GOT3 (cell line): ENCODE results near the gene FGF1.

Experiments
- DNase-seq: peaks from one replicate; lab custom pipeline; 2025; ENCODE audit warnings: mixed read lengths; lab: John Stamatoyannopoulos, UW

Gene FGF1

GRCh38 chr5:142611154-142611553 lies 74.7 kb downstream of the FGF1 start:
- DNase-seq = peak; percentile 7

DNA sequence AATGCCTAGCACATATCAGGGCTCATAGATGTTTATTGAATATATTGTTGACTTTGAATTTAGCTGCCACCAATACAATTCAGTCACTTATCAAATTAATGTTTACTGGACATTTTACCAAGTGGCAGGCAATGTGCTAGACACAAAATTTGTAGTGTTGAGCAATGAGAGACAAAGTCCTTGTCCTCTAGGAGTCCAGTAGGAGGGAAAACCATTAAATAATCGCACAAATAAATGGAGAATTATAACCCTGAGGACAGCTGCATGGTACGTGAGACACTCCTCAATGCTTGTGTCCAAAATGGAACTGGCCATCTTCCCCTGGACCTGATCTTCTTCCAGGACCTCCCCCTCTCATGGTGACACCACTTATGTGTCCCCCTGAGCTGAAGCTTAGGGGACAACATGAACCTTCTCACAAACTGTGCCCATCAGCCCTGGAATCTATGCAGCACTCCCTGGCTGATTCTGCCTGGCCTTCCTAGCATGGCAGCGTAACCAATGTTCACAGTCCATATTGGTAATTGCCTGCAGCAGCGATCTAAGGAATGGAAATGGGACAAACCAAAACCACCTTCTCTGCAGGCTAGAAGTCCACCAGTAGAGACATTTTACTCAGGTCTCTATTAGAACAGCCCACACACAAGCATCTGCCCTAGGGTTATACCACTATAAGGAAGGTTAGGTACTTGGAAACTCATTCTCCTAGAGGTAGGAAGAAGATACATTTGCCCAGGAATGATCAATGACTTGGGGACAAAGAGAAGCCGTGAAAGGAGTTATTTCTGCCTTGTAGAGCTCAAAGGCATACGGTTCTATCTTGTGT lies 75.5 kb downstream of the FGF1 start:
- no peak for DNase-seq

DNA sequence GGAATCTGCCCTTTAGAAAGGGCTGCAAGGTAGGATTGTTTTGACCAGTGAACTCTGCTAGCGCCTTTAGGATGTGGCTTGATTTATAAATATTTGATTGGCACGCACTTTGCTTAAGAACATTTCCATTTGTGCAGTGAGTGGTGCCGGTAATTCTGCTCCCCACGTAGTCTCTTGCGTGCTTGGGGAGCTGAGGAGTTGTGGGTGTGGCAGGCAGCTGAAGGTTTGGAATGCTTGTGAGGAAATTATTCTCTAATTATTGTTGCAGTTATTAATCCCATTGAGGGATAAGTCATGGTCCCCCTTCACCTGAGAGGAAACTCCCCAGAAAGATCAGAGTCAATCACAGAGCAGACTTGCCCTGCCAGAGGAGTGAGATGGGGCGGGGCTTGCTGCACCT lies 76.7 kb downstream of the FGF1 start:
- no peak for DNase-seq

GRCh38 chr5:142608081-142608480 lies 77.8 kb downstream of the FGF1 start:
- no peak for DNase-seq

- DNase-seq = no peak
Observed at GRCh38 chr5:142605611-142606010, 80.3 kb downstream of the FGF1 start.

DNA sequence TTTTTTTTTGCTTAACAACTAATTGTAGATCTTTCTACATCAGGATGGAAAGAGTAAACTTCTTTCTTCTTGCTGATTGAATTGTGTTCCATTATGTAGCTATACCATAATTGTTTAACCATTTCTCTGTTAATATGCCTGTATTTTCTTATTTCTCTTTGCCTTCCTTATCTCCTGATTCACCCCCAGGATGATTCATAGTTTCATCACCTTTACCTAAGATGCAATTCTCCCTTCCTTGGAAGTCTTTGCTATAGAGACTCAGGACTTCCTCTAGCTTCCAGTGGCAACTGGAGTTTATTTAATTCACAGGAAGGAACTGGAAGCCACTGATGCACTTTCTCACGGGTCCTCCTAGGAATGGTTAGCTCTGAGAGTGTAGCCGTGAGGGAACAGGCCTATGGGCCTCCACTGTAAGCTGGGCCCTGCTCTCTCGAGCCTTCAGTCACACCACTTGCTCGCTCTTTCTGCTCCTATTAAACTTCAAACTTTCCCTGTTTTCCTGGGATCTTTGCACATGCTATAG lies 83.1 kb downstream of the FGF1 start:
- no peak for DNase-seq

DNA sequence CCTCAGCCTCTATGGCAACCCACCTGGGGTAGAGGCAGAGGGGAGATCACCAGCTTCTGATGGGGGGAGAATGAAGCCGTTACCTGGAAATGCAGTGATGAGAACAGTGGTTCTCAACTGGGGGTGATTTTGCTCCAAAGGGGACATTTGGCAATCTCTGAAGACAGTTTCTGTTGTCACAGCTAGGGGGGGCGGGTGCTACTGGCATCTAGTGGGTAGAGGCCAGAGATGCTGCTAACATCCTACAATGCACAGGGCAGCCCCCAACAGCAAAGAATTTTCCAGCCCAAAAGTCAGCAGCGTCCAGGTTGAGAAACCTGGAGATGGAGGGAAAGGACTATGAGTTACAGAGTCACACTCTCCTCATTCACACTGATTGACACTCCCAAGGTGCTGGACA lies 84.5 kb downstream of the FGF1 start:
- no peak for DNase-seq

- DNase-seq = peak; percentile 7
Observed at GRCh38 chr5:142600611-142601358, 85.1 kb downstream of the FGF1 start.

GRCh38 chr5:142600092-142600491 lies 85.8 kb downstream of the FGF1 start:
- DNase-seq = no peak

- DNase-seq = no peak
Observed at GRCh38 chr5:142598338-142598700, 87.6 kb downstream of the FGF1 start.

DNA sequence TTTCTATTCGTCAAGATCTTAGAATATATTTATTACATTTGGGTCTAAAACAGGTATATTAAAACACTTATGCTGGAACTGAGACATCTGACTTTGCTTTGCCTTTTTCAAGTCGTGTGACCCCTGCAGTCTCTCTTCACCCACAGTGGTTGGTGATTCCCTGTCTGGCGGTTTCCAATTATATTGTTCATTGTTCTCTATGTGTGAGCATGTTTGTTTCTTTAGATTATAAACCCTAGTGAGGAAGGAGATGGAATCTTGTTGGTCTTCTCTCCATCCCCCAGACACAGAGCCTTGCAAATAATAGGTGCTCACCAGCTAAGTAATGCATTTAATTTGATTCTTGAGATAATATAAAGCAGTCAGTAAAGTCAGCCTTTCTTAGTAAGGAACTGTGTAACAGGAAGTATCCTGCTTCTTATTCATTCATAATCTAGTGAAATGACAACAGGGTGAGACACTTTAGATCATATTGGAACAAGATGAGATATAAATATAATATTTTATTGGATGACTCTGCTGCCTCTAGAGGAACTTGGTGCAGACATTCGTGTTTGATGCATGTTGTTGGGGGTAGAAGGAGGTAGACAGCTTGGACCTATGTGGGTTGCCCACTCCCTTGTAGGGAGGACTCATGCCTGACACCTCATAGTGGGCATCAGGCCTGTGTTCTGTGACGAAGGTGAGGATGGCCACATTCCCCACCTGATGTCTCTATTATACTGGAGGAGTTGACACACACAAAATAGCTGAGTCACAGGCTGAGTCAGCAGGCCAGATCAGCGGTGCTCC lies 88.1 kb downstream of the FGF1 start:
- peak; percentile 47 for DNase-seq

DNA sequence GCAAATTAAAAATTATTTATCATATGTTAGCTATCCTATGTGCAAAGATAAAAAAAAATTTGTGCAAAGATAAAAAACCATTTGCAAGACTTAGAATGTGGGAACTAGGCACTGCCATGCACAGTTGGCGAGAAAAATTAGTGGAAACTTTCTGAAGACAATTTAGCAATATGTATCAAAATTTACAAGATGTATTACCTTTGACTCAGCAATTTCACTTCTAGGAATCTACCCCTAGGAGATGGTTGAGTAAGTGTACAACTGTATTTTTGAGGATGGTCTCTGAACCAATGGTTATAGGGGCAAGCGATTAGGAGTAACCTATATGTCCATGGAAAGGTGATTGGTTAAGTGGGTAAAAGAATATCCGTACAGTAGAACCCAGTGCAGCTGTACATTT lies 88.9 kb downstream of the FGF1 start:
- no peak for DNase-seq

DNA sequence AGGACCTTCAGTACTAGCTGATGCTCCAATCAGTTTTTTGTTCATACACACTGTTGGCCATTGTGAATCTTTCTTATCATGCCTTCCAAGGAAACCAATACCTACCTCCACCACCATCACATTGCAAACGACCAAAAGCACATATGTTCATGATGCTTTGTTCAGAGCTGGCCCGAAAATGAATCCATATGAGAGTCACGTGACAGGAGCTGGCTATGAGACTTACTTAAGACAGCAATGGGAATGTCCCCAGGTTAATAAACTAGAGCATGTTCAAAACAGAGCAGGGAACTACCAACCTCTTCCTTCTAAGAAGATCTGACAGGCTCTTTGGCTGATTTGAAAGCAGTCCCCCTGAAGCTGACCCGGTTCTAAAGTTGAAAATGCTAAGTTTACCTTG lies 93.5 kb downstream of the FGF1 start:
- DNase-seq = no peak

GRCh38 chr5:142590451-142591231 lies 95.2 kb downstream of the FGF1 start:
- DNase-seq = no peak

GRCh38 chr5:142589720-142590119 lies 96.2 kb downstream of the FGF1 start:
- DNase-seq = no peak

DNA sequence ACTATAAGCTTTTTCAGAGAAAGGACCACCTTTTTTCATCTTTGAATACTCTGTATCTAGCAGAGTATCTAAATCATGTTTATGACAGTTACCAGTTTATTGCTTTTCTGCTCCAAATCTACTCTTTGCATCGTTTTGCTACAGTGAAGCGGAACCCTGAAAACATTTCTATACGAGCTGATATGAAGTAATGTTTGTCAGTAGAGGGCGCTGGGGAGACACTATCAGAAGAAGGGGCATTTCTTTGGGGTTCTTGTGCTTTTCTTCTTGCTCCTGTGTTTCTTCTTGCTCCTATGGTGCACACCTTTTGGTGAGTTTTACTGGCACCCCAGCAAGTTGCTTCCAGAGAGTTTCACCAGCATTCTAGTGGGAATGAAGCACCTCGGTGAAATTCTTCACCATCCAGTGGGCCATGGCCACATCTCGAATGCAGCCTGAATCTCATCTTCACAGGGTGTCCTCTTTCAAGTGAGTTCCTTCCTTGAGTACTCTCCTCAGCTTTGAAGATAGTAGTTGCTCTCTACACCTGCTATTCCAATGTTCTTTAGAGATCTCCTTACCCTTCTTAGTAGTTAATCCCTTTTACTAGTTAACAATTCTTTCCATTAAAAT lies 98.4 kb downstream of the FGF1 start:
- no peak for DNase-seq

- DNase-seq = no peak
Observed at GRCh38 chr5:142586552-142586951, 99.3 kb downstream of the FGF1 start.

- no peak for DNase-seq
Observed at GRCh38 chr5:142585451-142585850, 100.4 kb downstream of the FGF1 start.

- no peak for DNase-seq
Observed at GRCh38 chr5:142584891-142585290, 101.0 kb downstream of the FGF1 start.

- no peak for DNase-seq
Observed at GRCh38 chr5:142578161-142578830, 107.6 kb downstream of the FGF1 start.

DNA sequence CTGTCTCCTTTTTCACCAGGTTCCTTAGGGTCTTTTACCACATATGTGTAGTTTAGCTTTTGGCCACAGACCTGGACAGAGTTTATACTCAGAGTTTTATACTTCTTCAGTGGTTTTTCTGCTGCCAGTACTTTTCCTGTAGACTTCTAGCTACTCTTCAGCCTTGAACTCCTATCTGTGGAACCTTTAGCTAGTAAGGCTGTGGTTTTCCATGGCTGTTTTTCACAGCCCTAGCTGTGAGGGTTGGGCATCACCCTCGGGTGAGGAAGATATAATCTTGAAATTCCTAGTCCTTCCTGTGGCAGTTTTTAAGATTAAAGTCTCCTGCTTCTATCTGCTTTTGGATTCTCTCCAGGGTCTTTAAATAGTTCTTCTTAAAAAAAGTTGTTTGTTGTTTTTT lies 109.1 kb downstream of the FGF1 start:
- no peak for DNase-seq
